ENCODE data around the gene FSTL5.

Gene FSTL5

GRCh38 chr4:162015090-162015489 is 148.7 kb downstream of the FSTL5 start:
- Mint-ChIP-seq H3K27me3 (no peaks in the 10 kb centered on the region), H3K4me3 (no peak overlapping the region), H3K4me1 (no peaks in the 10 kb centered on the region), H3K27ac (no peak overlapping the region), H3K9me3 (no peaks in the 10 kb centered on the region)
- no peak for DNase-seq
- no peak for ATAC-seq

- Mint-ChIP-seq H3K27ac (no peak overlapping the region), H3K9me3 (no peaks in the 10 kb centered on the region), H3K27me3 (no peaks in the 10 kb centered on the region), H3K4me1 (no peaks in the 10 kb centered on the region), H3K4me3 (no peak overlapping the region)
- DNase-seq = no peak
- ATAC-seq = no peak
Measured at GRCh38 chr4:162011089-162011488, 152.7 kb downstream of the FSTL5 start.

- no peaks in the 10 kb centered on the region for H3K27me3 Mint-ChIP-seq
- no peaks in the 10 kb centered on the region for H3K9me3 Mint-ChIP-seq
- no peak overlapping the region for H3K4me3 Mint-ChIP-seq
- H3K27ac Mint-ChIP-seq = no peak overlapping the region
- ATAC-seq = no peak
- no peaks in the 10 kb centered on the region for H3K4me1 Mint-ChIP-seq
- DNase-seq = no peak
Measured at GRCh38 chr4:162010362-162010761, 153.4 kb downstream of the FSTL5 start.

- H3K4me1 Mint-ChIP-seq = no peaks in the 10 kb centered on the region
- H3K27me3 Mint-ChIP-seq = no peaks in the 10 kb centered on the region
- ATAC-seq (no peak), DNase-seq (no peak)
- H3K9me3 Mint-ChIP-seq = peaks cover 20 to 21% of the 10 kb centered on the region in 2 donors
- no peak overlapping the region for H3K27ac Mint-ChIP-seq
- no peak overlapping the region for H3K4me3 Mint-ChIP-seq
Measured at GRCh38 chr4:161992317-161992716, 171.5 kb downstream of the FSTL5 start.

- Mint-ChIP-seq H3K9me3 (peaks cover 20 to 21% of the 10 kb centered on the region in 2 donors), H3K27me3 (no peaks in the 10 kb centered on the region), H3K27ac (no peak overlapping the region), H3K4me3 (no peak overlapping the region), H3K4me1 (no peaks in the 10 kb centered on the region)
- DNase-seq = no peak
- ATAC-seq = no peak
Measured at GRCh38 chr4:161991811-161992210, 172.0 kb downstream of the FSTL5 start.

GRCh38 chr4:161990721-161991120 is 173.1 kb downstream of the FSTL5 start:
- no peak for DNase-seq
- Mint-ChIP-seq H3K27ac (no peak overlapping the region), H3K4me1 (no peaks in the 10 kb centered on the region), H3K27me3 (no peaks in the 10 kb centered on the region), H3K4me3 (no peak overlapping the region), H3K9me3 (peaks cover 16 to 20% of the 10 kb centered on the region in 2 donors)
- no peak for ATAC-seq

- DNase-seq = no peak
- peaks cover 9 to 13% of the 10 kb centered on the region in 2 donors for H3K9me3 Mint-ChIP-seq
- no peaks in the 10 kb centered on the region for H3K27me3 Mint-ChIP-seq
- no peak overlapping the region for H3K27ac Mint-ChIP-seq
- no peak overlapping the region for H3K4me3 Mint-ChIP-seq
- no peak for ATAC-seq
- no peaks in the 10 kb centered on the region for H3K4me1 Mint-ChIP-seq
Measured at GRCh38 chr4:161988946-161989345, 174.9 kb downstream of the FSTL5 start.

GRCh38 chr4:161987611-161988010 is 176.2 kb downstream of the FSTL5 start:
- ATAC-seq (no peak), DNase-seq (no peak)
- Mint-ChIP-seq H3K27me3 (no peaks in the 10 kb centered on the region), H3K27ac (no peak overlapping the region), H3K4me3 (no peak overlapping the region), H3K4me1 (no peaks in the 10 kb centered on the region), H3K9me3 (peaks cover 9 to 13% of the 10 kb centered on the region in 2 donors)

- no peaks in the 10 kb centered on the region for H3K27me3 Mint-ChIP-seq
- H3K9me3 Mint-ChIP-seq = peaks cover 4 to 7% of the 10 kb centered on the region in 2 donors
- H3K27ac Mint-ChIP-seq = no peak overlapping the region
- no peak overlapping the region for H3K4me3 Mint-ChIP-seq
- DNase-seq (no peak), ATAC-seq (no peak)
- H3K4me1 Mint-ChIP-seq = no peaks in the 10 kb centered on the region
Measured at GRCh38 chr4:161952382-161952781, 211.4 kb downstream of the FSTL5 start.

- Mint-ChIP-seq H3K9me3 (peaks cover 4 to 7% of the 10 kb centered on the region in 2 donors), H3K27ac (no peak overlapping the region), H3K4me3 (no peak overlapping the region), H3K4me1 (no peaks in the 10 kb centered on the region), H3K27me3 (no peaks in the 10 kb centered on the region)
- DNase-seq (no peak), ATAC-seq (no peak)
Measured at GRCh38 chr4:161949946-161950725, 213.7 kb downstream of the FSTL5 start.

- DNase-seq = no peak
- H3K4me3 Mint-ChIP-seq = no peak overlapping the region
Measured at GRCh38 chr4:161948026-161948770, 215.6 kb downstream of the FSTL5 start.

GRCh38 chr4:161937596-161937995 is 226.2 kb downstream of the FSTL5 start:
- Mint-ChIP-seq H3K4me1 (no peaks in the 10 kb centered on the region), H3K4me3 (no peak overlapping the region), H3K9me3 (peaks cover 2 to 3% of the 10 kb centered on the region in 2 donors), H3K27ac (no peak overlapping the region), H3K27me3 (no peaks in the 10 kb centered on the region)
- DNase-seq (no peak), ATAC-seq (no peak)

More at GRCh38 chr4:161948026-161948770, 215.6 kb downstream of the FSTL5 start:
- ATAC-seq = no peak
- Mint-ChIP-seq H3K27ac (no peak overlapping the region), H3K4me1 (no peaks in the 10 kb centered on the region), H3K9me3 (peaks cover 4 to 7% of the 10 kb centered on the region in 2 donors), H3K27me3 (no peaks in the 10 kb centered on the region)

- ATAC-seq = no peak
Measured at GRCh38 chr4:161936625-161937550, 226.9 kb downstream of the FSTL5 start.

GRCh38 chr4:161931089-161931488 is 232.7 kb downstream of the FSTL5 start:
- ATAC-seq (no peak), DNase-seq (no peak)
- Mint-ChIP-seq H3K9me3 (no peaks in the 10 kb centered on the region), H3K27ac (no peak overlapping the region), H3K27me3 (no peaks in the 10 kb centered on the region), H3K4me1 (no peaks in the 10 kb centered on the region), H3K4me3 (no peak overlapping the region)

More at GRCh38 chr4:161936625-161937550, 226.9 kb downstream of the FSTL5 start:
- Mint-ChIP-seq H3K27me3 (no peaks in the 10 kb centered on the region), H3K4me3 (no peak overlapping the region), H3K27ac (no peak overlapping the region), H3K9me3 (no peaks in the 10 kb centered on the region), H3K4me1 (no peaks in the 10 kb centered on the region)
- no peak for DNase-seq

GRCh38 chr4:161929956-161930355 is 233.8 kb downstream of the FSTL5 start:
- Mint-ChIP-seq H3K9me3 (no peaks in the 10 kb centered on the region), H3K27me3 (no peaks in the 10 kb centered on the region), H3K27ac (no peak overlapping the region), H3K4me3 (no peak overlapping the region), H3K4me1 (no peaks in the 10 kb centered on the region)
- no peak for DNase-seq
- ATAC-seq = no peak
